IPS-NIHi11 (cell line): Measurements from ENCODE around the gene RELA.
"Not testable (repeated sequence)": the region's sequence is repeated elsewhere in the genome, so short reads cannot be mapped to it uniquely, and the experiment has no call there.

Experiments
- DNase-seq: peaks from one replicate; pipeline ENCODE4 v3.0.0; 2012; ENCODE audit warnings: mixed read lengths, low spot score

The RELA gene

GRCh38 chr11:65662799-65663638, at the start of gene RELA:
TSS of gene RELA (minus strand) at chr11:65662916. CDS start at chr11:65662832, 84 bp downstream.
- DNase-seq: peak; percentile 97

DNA sequence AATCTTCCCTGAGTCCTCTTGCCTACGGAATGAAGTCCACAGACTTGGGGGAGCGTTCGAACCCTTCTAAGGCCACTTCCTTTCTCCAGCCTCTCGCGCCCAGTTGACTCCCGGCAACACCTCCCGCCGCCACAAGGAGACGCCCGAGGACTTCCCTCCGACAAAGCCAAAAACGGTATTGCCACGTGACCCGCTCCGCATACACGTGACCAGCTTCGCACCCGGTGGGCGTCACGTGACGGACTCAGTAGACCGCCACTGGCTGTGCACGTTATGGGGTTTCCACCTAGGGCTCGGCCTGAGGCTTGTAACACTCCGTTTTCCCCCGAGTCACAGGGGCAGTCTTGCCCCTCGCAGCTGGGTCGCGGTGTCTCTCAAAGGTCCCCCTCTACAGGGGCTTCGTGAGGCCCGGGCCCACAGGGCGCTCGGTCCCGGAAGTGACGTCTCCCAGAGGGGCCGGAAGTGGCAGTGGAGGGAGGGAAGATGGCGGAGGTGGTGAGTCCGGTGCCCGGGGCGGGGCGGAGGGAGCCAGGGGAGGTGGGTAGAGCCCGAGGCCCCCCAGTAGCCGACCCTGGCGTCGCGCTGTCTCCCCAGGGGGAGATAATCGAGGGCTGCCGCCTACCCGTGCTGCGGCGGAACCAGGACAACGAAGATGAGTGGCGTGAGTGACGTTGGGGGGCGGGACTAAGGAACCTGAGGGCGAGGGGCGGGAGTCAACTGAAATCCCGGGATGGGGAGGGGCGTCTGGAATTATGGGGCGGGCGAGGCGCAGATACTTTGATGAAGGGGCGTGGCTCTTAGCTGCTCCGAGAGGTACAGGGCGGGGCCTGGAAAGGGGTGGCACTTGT, 49.3 kb upstream of the RELA start, which contains the start of gene KAT5:
Gene KAT5, plus strand, starts transcription at position 468 of the 848 bp plus-strand sequence. Its CDS starts 16 bp downstream, at position 484.
- peak; percentile 94 for DNase-seq

GRCh38 chr11:65710421-65710820, 47.7 kb upstream of the RELA start:
- DNase-seq: no peak

DNA sequence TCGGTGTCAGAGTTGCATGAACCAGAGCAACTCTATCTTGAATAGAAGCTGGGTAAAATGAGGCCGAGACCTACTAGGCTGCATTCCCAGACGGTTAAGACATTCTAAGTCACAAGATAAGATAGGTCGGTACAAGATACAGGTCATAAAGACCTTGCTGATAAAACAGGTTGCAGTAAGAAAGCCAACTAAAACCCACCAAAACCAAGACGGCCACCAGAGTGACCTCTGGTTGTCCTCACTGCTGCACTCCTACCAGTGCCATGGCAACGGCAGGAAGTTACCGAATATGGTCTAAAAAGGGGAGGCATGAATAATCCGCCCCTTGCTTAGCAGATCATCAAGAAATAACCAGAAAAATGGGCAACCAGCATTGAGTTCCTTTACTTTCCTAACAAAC, 46.9 kb upstream of the RELA start:
- no peak for DNase-seq

- DNase-seq: no peak
Measured at GRCh38 chr11:65708451-65708850, 45.7 kb upstream of the RELA start.

- DNase-seq: not testable (repeated sequence)
Measured at GRCh38 chr11:65707002-65707401, 44.3 kb upstream of the RELA start.

- DNase-seq: not testable (repeated sequence)
Measured at GRCh38 chr11:65706303-65706763, 43.6 kb upstream of the RELA start.

DNA sequence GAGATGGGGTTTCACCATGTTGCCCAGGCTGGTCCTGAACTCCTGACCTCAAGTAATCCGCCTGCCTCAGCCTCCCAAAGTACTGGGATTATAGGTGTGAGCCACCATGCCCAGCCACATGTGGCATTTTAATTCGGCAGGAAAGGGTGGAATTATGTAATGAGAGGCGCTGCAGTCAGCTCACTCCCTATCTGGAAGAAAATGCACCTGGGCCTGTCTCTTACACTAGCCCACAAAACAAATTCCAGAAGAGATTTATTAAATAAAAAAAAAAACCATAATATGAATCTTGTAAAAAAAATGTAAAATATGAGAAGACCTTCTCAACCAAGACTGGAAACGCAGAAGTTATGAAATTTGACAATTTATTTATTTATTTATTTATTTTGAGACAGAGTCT, 41.1 kb upstream of the RELA start:
- DNase-seq: no peak

GRCh38 chr11:65701686-65702085, 39.0 kb upstream of the RELA start:
- DNase-seq: no peak

GRCh38 chr11:65700399-65700798, 37.7 kb upstream of the RELA start:
- no peak for DNase-seq

DNA sequence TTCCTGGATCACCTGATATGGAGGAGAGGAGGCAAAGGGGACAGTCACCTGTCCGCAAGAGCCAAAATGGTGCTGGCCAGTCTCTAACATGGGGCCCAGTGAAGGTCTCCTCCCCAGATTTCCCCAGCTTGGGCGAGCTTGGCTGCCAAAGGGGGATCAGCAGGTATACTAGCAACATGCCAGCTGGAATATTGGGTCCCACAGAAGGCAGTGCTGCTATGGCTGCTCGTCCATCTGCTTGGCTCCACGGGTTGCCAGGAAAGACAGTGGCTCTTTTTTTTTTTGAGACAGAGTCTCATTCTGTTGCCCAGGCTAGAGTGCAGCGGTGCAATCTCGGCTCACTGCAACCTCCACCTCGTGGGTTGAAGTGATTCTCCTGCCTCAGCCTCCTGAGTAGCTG, 36.6 kb upstream of the RELA start:
- DNase-seq: no peak

DNA sequence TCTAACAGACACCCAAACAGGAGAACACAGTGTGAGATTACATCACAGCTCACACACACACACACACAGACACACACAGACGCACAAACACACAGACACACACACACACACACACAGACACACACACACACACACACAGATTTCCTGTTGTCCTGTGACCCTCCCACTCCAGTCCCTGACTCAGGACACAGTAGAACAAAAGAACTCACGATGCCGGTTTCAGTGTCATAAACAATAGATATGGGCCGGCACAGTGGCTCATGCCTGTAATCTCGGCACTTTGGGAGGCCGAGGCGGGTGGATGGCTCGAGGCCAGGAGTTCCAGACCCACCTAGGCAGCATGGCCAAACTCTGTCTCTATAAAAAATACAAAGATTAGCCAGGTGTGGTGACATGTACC, 35.5 kb upstream of the RELA start:
- DNase-seq: no peak

GRCh38 chr11:65696802-65697552, 34.3 kb upstream of the RELA start:
- no peak for DNase-seq

DNA sequence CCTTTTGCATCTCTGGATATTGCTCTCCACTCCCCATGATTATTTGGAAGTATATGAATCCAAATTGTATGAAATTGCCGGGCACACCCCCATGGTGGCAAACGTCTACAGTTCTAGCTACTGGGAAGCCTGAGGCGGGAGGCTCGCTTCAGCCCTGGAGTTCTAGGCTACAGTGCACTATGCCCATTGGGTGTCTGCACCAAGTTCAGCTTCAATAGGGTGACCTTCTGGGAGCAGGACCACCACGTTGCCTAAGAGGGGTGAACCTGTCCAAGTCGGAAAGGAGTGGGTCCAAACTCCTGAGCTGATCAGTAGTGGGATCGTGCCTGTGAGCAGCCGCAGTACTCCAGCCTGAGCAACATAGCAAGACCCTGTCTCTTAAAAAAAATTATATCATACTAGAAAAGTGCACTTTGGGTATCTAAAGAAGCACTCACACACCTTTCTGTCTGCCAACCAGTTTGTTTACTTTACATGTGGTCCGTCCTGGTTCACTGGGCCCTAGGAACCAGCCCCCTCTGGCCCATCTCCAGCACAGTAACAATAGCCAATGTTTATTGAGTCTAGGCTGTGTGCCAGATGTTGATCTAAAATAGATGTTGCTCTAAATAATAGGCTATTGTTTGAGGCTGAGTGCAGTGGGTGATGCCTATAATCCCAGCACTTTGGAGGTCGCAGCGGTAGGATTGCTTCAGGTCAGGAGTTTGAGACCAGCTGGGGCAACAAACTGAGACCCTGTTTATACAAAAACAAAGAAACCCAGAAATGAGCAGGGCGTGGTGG, 32.9 kb upstream of the RELA start:
- no peak for DNase-seq

DNA sequence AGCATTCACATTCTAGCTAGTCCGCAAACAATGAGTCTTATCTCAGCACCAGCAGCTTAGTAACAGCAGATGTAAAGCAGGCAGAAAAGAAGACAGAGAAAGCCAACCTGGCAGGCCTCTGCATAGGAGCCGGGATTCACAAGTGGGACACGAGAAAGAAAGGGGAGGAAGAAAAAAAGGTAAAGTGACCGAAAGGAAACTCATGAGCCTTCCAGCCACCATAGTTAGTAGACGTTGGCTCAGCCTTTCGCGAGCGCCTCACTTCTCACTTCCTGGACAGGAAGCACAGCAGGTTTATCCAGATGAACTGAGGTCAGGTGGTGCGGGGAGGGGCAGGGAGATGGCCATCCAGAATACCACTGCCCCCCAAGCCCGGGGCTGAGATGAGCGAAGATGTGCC, 29.7 kb upstream of the RELA start:
- no peak for DNase-seq

- DNase-seq: not testable (repeated sequence)
Measured at GRCh38 chr11:65691847-65692246, 29.1 kb upstream of the RELA start.

DNA sequence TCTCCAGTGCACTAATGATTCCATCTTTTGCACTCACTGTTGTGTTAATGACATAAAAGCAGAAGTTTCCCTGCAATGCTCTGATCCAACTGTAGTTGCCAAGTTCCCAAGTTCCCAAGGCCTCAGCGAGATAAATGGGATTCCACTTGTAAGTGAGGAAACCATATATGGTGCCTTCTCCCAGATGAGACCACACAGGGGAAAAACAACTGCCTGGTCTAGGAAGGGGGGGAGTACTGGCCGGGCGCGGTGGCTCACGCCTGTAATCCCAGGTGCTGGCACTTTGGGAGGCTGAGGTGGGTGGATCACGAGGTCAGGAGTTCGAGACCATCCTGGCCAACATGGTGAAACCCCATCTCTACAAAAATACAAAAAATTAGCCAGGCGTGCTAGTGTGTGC, 23.3 kb upstream of the RELA start:
- DNase-seq: no peak

DNA sequence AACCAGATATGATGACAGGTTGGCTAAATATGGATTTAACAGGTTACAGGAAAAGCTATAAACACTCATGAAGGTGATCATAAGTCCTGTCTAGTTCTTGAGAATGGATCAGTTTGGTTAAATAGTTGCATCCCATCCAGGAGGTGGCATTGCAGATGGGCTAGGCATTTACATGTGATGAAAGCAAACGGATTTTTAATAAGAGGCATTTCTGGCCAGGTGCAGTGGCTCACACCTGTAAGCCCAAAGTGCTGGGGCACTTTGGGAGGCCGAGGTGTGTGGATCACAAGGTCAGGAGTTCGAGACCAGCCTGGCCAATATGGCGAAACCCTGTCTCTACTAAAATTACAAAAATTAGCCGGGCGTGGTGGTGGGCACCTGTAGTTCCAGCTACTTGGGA, 20.8 kb upstream of the RELA start:
- not testable (repeated sequence) for DNase-seq

GRCh38 chr11:65680192-65680743, 17.6 kb upstream of the RELA start:
- no peak for DNase-seq

DNA sequence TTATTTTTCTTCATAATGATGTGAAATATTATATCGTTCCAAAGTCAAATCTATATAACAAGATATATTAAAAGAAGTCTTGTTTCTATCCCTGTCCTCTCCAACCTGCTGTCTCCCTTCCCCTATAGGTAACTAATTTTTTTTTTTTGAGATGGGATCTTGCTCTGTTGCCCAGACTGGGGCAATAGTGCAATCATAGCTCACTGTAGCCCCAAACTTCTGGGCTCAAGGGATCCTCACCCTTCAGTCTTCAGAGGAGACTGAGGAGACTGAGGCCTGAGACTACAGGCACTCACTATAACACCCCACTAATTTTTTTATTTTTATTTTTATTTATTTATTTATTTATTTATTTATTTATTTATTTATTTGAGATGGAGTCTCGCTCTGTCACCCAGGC, 10.3 kb upstream of the RELA start:
- no peak for DNase-seq
